GF-D8 (cell line): ENCODE data around the gene SF3B3.
"Not testable (repeated sequence)": the region's sequence is repeated elsewhere in the genome, so short reads cannot be mapped to it uniquely, and the experiment has no call there.

ENCODE experiments used
- DNase-seq: peaks from one replicate; lab custom pipeline; 2025; lab: John Stamatoyannopoulos, UW

SF3B3 gene

GRCh38 chr16:70621864-70622263, 98.2 kb downstream of the SF3B3 start:
- not testable (repeated sequence) for DNase-seq
